ENCODE measurements around the gene SHQ1.
"Not testable (repeated sequence)": the region's sequence is repeated elsewhere in the genome, so short reads cannot be mapped to it uniquely, and the experiment has no call there.

SHQ1 gene

GRCh38 chr3:72735072-72735471 lies 113.2 kb downstream of the SHQ1 start:
- not testable (repeated sequence) for H3K4me3 Mint-ChIP-seq; ATAC-seq; H3K36me3 Mint-ChIP-seq (ENCODE audit: low read depth); H3K27ac Mint-ChIP-seq; H3K27me3 Mint-ChIP-seq; DNase-seq
- Mint-ChIP-seq H3K4me1 (peaks cover 11% of the 10 kb centered on the region), H3K9me3 (peaks cover 16% of the 10 kb centered on the region)

- H3K36me3 Mint-ChIP-seq (ENCODE audit: low read depth), result peaks cover 9% of the 10 kb centered on the region
- peaks cover 16% of the 10 kb centered on the region for H3K9me3 Mint-ChIP-seq
- no peak for ATAC-seq
- H3K27ac Mint-ChIP-seq, result no peak overlapping the region
- peaks cover 3% of the 10 kb centered on the region for H3K27me3 Mint-ChIP-seq
- no peak overlapping the region for H3K4me3 Mint-ChIP-seq
- DNase-seq, result no peak
- H3K4me1 Mint-ChIP-seq, result peaks cover 3% of the 10 kb centered on the region
Measured at GRCh38 chr3:72733676-72734075, 114.6 kb downstream of the SHQ1 start.

- peaks cover 16% of the 10 kb centered on the region for H3K9me3 Mint-ChIP-seq
- not testable (repeated sequence) for H3K36me3 Mint-ChIP-seq (ENCODE audit: low read depth); H3K4me3 Mint-ChIP-seq; ATAC-seq; H3K4me1 Mint-ChIP-seq; DNase-seq; H3K27ac Mint-ChIP-seq; H3K27me3 Mint-ChIP-seq
Measured at GRCh38 chr3:72732666-72733345, 115.4 kb downstream of the SHQ1 start.

- Mint-ChIP-seq H3K27me3 (no peaks in the 10 kb centered on the region), H3K27ac (no peak overlapping the region), H3K9me3 (peaks cover 8% of the 10 kb centered on the region), H3K36me3 (ENCODE audit: low read depth) (peaks cover 7% of the 10 kb centered on the region), H3K4me3 (no peak overlapping the region), H3K4me1 (peaks cover 6% of the 10 kb centered on the region)
- DNase-seq, result no peak
- ATAC-seq, result no peak
Measured at GRCh38 chr3:72728958-72729467, 119.2 kb downstream of the SHQ1 start.

GRCh38 chr3:72728329-72728889 lies 119.8 kb downstream of the SHQ1 start:
- peaks cover 12% of the 10 kb centered on the region for H3K4me1 Mint-ChIP-seq
- no peak overlapping the region for H3K4me3 Mint-ChIP-seq
- DNase-seq (no peak), ATAC-seq (no peak)
- H3K27ac Mint-ChIP-seq, result no peak overlapping the region
- H3K36me3 Mint-ChIP-seq (ENCODE audit: low read depth), result peaks cover 8% of the 10 kb centered on the region
- peaks cover 8% of the 10 kb centered on the region for H3K9me3 Mint-ChIP-seq
- H3K27me3 Mint-ChIP-seq, result no peaks in the 10 kb centered on the region

GRCh38 chr3:72727726-72728125 lies 120.5 kb downstream of the SHQ1 start:
- Mint-ChIP-seq H3K27me3 (peaks cover 1% of the 10 kb centered on the region), H3K9me3 (peaks cover 2% of the 10 kb centered on the region), H3K36me3 (ENCODE audit: low read depth) (peaks cover 3% of the 10 kb centered on the region), H3K27ac (no peak overlapping the region), H3K4me1 (peaks cover 19% of the 10 kb centered on the region), H3K4me3 (no peak overlapping the region)
- no peak for DNase-seq
- ATAC-seq, result no peak

GRCh38 chr3:72727172-72727571 lies 121.1 kb downstream of the SHQ1 start:
- no peak for ATAC-seq
- peaks cover 21% of the 10 kb centered on the region for H3K4me1 Mint-ChIP-seq
- H3K27me3 Mint-ChIP-seq, result peaks cover 1% of the 10 kb centered on the region
- peaks cover 3% of the 10 kb centered on the region for H3K36me3 Mint-ChIP-seq (ENCODE audit: low read depth)
- H3K27ac Mint-ChIP-seq, result no peak overlapping the region
- DNase-seq, result no peak
- no peaks in the 10 kb centered on the region for H3K9me3 Mint-ChIP-seq
- no peak overlapping the region for H3K4me3 Mint-ChIP-seq

GRCh38 chr3:72725229-72725628 lies 123.0 kb downstream of the SHQ1 start:
- H3K4me1 Mint-ChIP-seq, result peaks cover 21% of the 10 kb centered on the region
- peaks cover 3% of the 10 kb centered on the region for H3K36me3 Mint-ChIP-seq (ENCODE audit: low read depth)
- no peak overlapping the region for H3K4me3 Mint-ChIP-seq
- H3K9me3 Mint-ChIP-seq, result no peaks in the 10 kb centered on the region
- H3K27me3 Mint-ChIP-seq, result peaks cover 1% of the 10 kb centered on the region
- no peak overlapping the region for H3K27ac Mint-ChIP-seq
- DNase-seq (no peak), ATAC-seq (no peak)

GRCh38 chr3:72724070-72724469 lies 124.2 kb downstream of the SHQ1 start:
- peaks cover 1% of the 10 kb centered on the region for H3K27me3 Mint-ChIP-seq
- no peaks in the 10 kb centered on the region for H3K9me3 Mint-ChIP-seq
- H3K36me3 Mint-ChIP-seq (ENCODE audit: low read depth), result peaks cover 3% of the 10 kb centered on the region
- no peak overlapping the region for H3K27ac Mint-ChIP-seq
- no peak for ATAC-seq
- no peak for DNase-seq
- H3K4me1 Mint-ChIP-seq, result peaks cover 21% of the 10 kb centered on the region
- H3K4me3 Mint-ChIP-seq, result no peak overlapping the region

GRCh38 chr3:72722930-72723726 lies 125.1 kb downstream of the SHQ1 start:
- peak overlapping the region; percentile 78 for H3K27ac Mint-ChIP-seq
- H3K4me1 Mint-ChIP-seq, result peaks cover 21% of the 10 kb centered on the region
- ATAC-seq (peak; percentile 96), DNase-seq (peak; percentile 24)
- H3K9me3 Mint-ChIP-seq, result no peaks in the 10 kb centered on the region
- no peak overlapping the region for H3K4me3 Mint-ChIP-seq
- peaks cover 3% of the 10 kb centered on the region for H3K36me3 Mint-ChIP-seq (ENCODE audit: low read depth)
- H3K27me3 Mint-ChIP-seq, result peaks cover 1% of the 10 kb centered on the region

GRCh38 chr3:72721683-72722381 lies 126.4 kb downstream of the SHQ1 start:
- peaks cover 21% of the 10 kb centered on the region for H3K4me1 Mint-ChIP-seq
- H3K9me3 Mint-ChIP-seq, result no peaks in the 10 kb centered on the region
- peaks cover 1% of the 10 kb centered on the region for H3K27me3 Mint-ChIP-seq
- ATAC-seq, result no peak
- no peak for DNase-seq
- no peak overlapping the region for H3K27ac Mint-ChIP-seq
- no peak overlapping the region for H3K4me3 Mint-ChIP-seq
- peaks cover 3% of the 10 kb centered on the region for H3K36me3 Mint-ChIP-seq (ENCODE audit: low read depth)

- no peak overlapping the region for H3K27ac Mint-ChIP-seq
- ATAC-seq, result no peak
- H3K4me3 Mint-ChIP-seq, result no peak overlapping the region
Measured at GRCh38 chr3:72720566-72720965, 127.7 kb downstream of the SHQ1 start.

GRCh38 chr3:72719137-72719536 lies 129.1 kb downstream of the SHQ1 start:
- DNase-seq, result no peak
- H3K9me3 Mint-ChIP-seq, result peaks cover 5% of the 10 kb centered on the region
- H3K27ac Mint-ChIP-seq, result no peak overlapping the region
- ATAC-seq, result no peak
- peaks cover 5% of the 10 kb centered on the region for H3K36me3 Mint-ChIP-seq (ENCODE audit: low read depth)
- peaks cover 16% of the 10 kb centered on the region for H3K4me1 Mint-ChIP-seq
- H3K4me3 Mint-ChIP-seq, result no peak overlapping the region
- H3K27me3 Mint-ChIP-seq, result peaks cover 1% of the 10 kb centered on the region

More at GRCh38 chr3:72720566-72720965, 127.7 kb downstream of the SHQ1 start:
- Mint-ChIP-seq H3K4me1 (peaks cover 21% of the 10 kb centered on the region), H3K36me3 (ENCODE audit: low read depth) (peaks cover 3% of the 10 kb centered on the region), H3K9me3 (no peaks in the 10 kb centered on the region), H3K27me3 (peaks cover 1% of the 10 kb centered on the region)
- no peak for DNase-seq

- H3K4me1 Mint-ChIP-seq; H3K27ac Mint-ChIP-seq; DNase-seq; H3K27me3 Mint-ChIP-seq; H3K9me3 Mint-ChIP-seq; ATAC-seq; H3K36me3 Mint-ChIP-seq (ENCODE audit: low read depth); H3K4me3 Mint-ChIP-seq: not testable (repeated sequence)
Measured at GRCh38 chr3:72714135-72714534, 134.1 kb downstream of the SHQ1 start.
